Measurements from ENCODE around the gene SPEF2. TPM values are rescaled to one million over a fixed set of nuclear protein-coding genes. Genes with fewer than 3 reads are reported as not detected.
A peak's percentile ranks its signal among the peaks of the same experiment; 100 is the strongest.

Gene SPEF2
- total RNA-seq, 1 donor from 2014 or later, result 3.4 TPM

GRCh38 chr5:35826554-35826953 is 208.9 kb downstream of the SPEF2 start:
- TF ChIP-seq CTCF (IDR thresholded peaks at IDR 0.05; ENCODE audit: insufficient read depth, low read depth, low read length), result no peak
- no peak for TF ChIP-seq EZH2 (IDR thresholded peaks at IDR 0.05; ENCODE audit: insufficient read depth, low read length)
- DNase-seq (ENCODE audit: low read depth), result no peak
- H3K4me1 Mint-ChIP-seq (ENCODE audit: low read depth, unreplicated experiment), result peaks cover 11% of the 10 kb centered on the region
- H4K20me1 ChIP-seq (ENCODE audit: insufficient read depth, low read length), result no peaks in the 10 kb centered on the region
- H3K4me2 ChIP-seq (ENCODE audit: low read length), result no peak overlapping the region
- H3K27me3 ChIP-seq (ENCODE audit: insufficient read depth, low read length), result no peaks in the 10 kb centered on the region
- H3K9me3 Mint-ChIP-seq (ENCODE audit: unreplicated experiment), result no peaks in the 10 kb centered on the region
- no peaks in the 10 kb centered on the region for H3K79me2 ChIP-seq (ENCODE audit: insufficient read depth, low read length)
- peaks cover 10% of the 10 kb centered on the region for H3K27me3 Mint-ChIP-seq (ENCODE audit: low read depth, unreplicated experiment)
- H2AFZ ChIP-seq (ENCODE audit: low read depth, low read length), result no peak overlapping the region
- H3K36me3 ChIP-seq (ENCODE audit: insufficient read depth, low read length), result no peaks in the 10 kb centered on the region
- H3K36me3 Mint-ChIP-seq (ENCODE audit: low read depth, unreplicated experiment), result no peaks in the 10 kb centered on the region
- no peak overlapping the region for H3K27ac Mint-ChIP-seq (ENCODE audit: unreplicated experiment)
- no peak for FAIRE-seq
- no peak overlapping the region for H3K4me3 ChIP-seq (ENCODE audit: insufficient read depth, low read depth, low read length)
- H3K9me3 ChIP-seq (ENCODE audit: insufficient read depth, low read depth, low read length), result no peaks in the 10 kb centered on the region
- no peak overlapping the region for H3K27ac ChIP-seq (ENCODE audit: low read depth, low read length)
- H3K9ac ChIP-seq (ENCODE audit: low read length), result no peak overlapping the region
- H3K4me3 Mint-ChIP-seq (ENCODE audit: unreplicated experiment), result no peak overlapping the region
- no peaks in the 10 kb centered on the region for H3K4me1 ChIP-seq (ENCODE audit: insufficient read depth, low read length)

DNA sequence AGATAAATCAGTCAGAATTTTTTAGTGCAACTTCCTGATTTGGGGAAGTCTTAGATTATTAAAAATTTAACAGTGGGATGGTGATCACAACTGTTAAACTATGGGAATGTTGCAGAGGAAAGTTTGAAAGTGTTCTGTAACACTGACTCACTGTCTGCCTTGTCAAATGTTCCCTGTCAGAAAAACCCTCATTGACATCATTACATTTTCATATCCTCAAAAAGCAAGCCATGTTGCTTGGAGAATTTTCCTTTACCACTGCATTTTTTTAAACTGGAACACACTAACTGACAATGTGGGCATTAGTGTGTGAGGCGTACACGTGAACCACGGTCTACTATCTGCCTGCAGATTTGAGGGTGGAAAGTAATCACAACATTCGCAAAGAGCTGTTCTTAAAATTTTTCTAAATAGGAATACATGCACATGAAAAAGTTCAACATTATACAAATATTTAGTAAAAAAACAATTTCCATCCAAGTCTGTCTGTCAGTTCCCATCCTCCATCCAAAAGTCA is 210.5 kb downstream of the SPEF2 start:
- Mint-ChIP-seq H3K4me1 (ENCODE audit: low read depth, unreplicated experiment) (peaks cover 16% of the 10 kb centered on the region), H3K36me3 (ENCODE audit: low read depth, unreplicated experiment) (no peaks in the 10 kb centered on the region), H3K4me3 (ENCODE audit: unreplicated experiment) (no peak overlapping the region), H3K27ac (ENCODE audit: unreplicated experiment) (peak overlapping the region; percentile 70), H3K27me3 (ENCODE audit: low read depth, unreplicated experiment) (peaks cover 10% of the 10 kb centered on the region), H3K9me3 (ENCODE audit: unreplicated experiment) (no peaks in the 10 kb centered on the region)
- TF ChIP-seq CTCF (IDR thresholded peaks at IDR 0.05; ENCODE audit: insufficient read depth, low read depth, low read length), result no peak
- no peak for TF ChIP-seq EZH2 (IDR thresholded peaks at IDR 0.05; ENCODE audit: insufficient read depth, low read length)
- FAIRE-seq, result no peak
- Histone ChIP-seq H3K9ac (ENCODE audit: low read length) (no peak overlapping the region), H2AFZ (ENCODE audit: low read depth, low read length) (no peak overlapping the region), H3K27me3 (ENCODE audit: insufficient read depth, low read length) (no peaks in the 10 kb centered on the region), H3K27ac (ENCODE audit: low read depth, low read length) (no peak overlapping the region), H3K4me1 (ENCODE audit: insufficient read depth, low read length) (no peaks in the 10 kb centered on the region), H3K36me3 (ENCODE audit: insufficient read depth, low read length) (no peaks in the 10 kb centered on the region), H4K20me1 (ENCODE audit: insufficient read depth, low read length) (no peaks in the 10 kb centered on the region), H3K79me2 (ENCODE audit: insufficient read depth, low read length) (no peaks in the 10 kb centered on the region), H3K4me3 (ENCODE audit: insufficient read depth, low read depth, low read length) (no peak overlapping the region), H3K9me3 (ENCODE audit: insufficient read depth, low read depth, low read length) (no peaks in the 10 kb centered on the region), H3K4me2 (ENCODE audit: low read length) (no peak overlapping the region)
- no peak for DNase-seq (ENCODE audit: low read depth)

DNA sequence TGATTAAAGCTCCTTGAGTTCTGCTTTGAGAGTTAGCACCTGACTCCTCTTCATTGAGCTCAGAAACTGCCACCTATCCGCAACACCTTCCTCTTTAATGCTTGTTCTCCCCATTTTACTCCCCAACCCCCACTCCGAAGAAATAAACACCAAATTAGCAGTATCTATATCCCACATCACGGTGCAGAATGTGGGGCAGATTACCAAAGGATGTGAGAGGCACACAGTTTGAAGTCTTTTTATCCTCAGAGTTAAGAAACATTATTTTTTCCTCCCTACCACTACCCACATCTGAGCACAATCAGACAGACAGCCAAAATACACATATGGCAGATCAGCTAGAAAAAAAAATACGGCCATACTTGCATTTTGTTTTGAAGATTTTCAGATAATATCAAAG is 212.9 kb downstream of the SPEF2 start:
- peaks cover 16% of the 10 kb centered on the region for H3K4me1 Mint-ChIP-seq (ENCODE audit: low read depth, unreplicated experiment)
- H3K4me3 Mint-ChIP-seq (ENCODE audit: unreplicated experiment), result no peak overlapping the region
- Histone ChIP-seq H3K27ac (ENCODE audit: low read depth, low read length) (no peak overlapping the region), H3K9ac (ENCODE audit: low read length) (no peak overlapping the region), H3K79me2 (ENCODE audit: insufficient read depth, low read length) (no peaks in the 10 kb centered on the region), H3K4me2 (ENCODE audit: low read length) (no peak overlapping the region), H4K20me1 (ENCODE audit: insufficient read depth, low read length) (no peaks in the 10 kb centered on the region), H3K27me3 (ENCODE audit: insufficient read depth, low read length) (no peaks in the 10 kb centered on the region), H3K36me3 (ENCODE audit: insufficient read depth, low read length) (no peaks in the 10 kb centered on the region), H3K9me3 (ENCODE audit: insufficient read depth, low read depth, low read length) (no peaks in the 10 kb centered on the region), H3K4me3 (ENCODE audit: insufficient read depth, low read depth, low read length) (no peak overlapping the region), H3K4me1 (ENCODE audit: insufficient read depth, low read length) (no peaks in the 10 kb centered on the region), H2AFZ (ENCODE audit: low read depth, low read length) (no peak overlapping the region)
- no peak for TF ChIP-seq EZH2 (IDR thresholded peaks at IDR 0.05; ENCODE audit: insufficient read depth, low read length)
- no peak for TF ChIP-seq CTCF (IDR thresholded peaks at IDR 0.05; ENCODE audit: insufficient read depth, low read depth, low read length)
- H3K27ac Mint-ChIP-seq (ENCODE audit: unreplicated experiment), result no peak overlapping the region
- H3K9me3 Mint-ChIP-seq (ENCODE audit: unreplicated experiment), result peaks cover 2% of the 10 kb centered on the region
- H3K27me3 Mint-ChIP-seq (ENCODE audit: low read depth, unreplicated experiment), result peaks cover 10% of the 10 kb centered on the region
- no peaks in the 10 kb centered on the region for H3K36me3 Mint-ChIP-seq (ENCODE audit: low read depth, unreplicated experiment)
- no peak for FAIRE-seq
- DNase-seq (ENCODE audit: low read depth), result no peak

Data from astrocyte (in vitro differentiated cells and primary cell).